Gastroesophageal sphincter (tissue), 3 donors: ENCODE measurements around the gene ZNF410.

Experiments
- CTCF ChIP-seq, 4 experiments: fragments of 200-600 bp in 2 of 4; fragments of 450-650 bp in 2 of 4; sonication (generic) in 1 of 4; IDR thresholded peaks; one replicate each; pipeline ENCODE4 v1.5.1; 2017 to 2019; ENCODE audit warnings: antibody characterized with exemption in 4 of 4, mild to moderate bottlenecking in 2 of 4, moderate library complexity in 2 of 4
- POLR2A ChIP-seq, 2 donors: fragments of 450-650 bp; IDR thresholded peaks; one replicate each; pipeline ENCODE4 v1.6.1; 2017; ENCODE audit warnings: antibody characterized with exemption in 2 of 2, mild to moderate bottlenecking in 2 of 2, moderate library complexity in 1 of 2
- POLR2AphosphoS5 ChIP-seq: sonication (generic); formaldehyde crosslinking; IDR thresholded peaks from one replicate; pipeline ENCODE4 v1.6.1; 2017; ENCODE audit warnings: antibody characterized with exemption

- TF ChIP-seq POLR2AphosphoS5 (no peak), POLR2A (IDR thresholded peaks at IDR 0.05) (no peak), CTCF (IDR thresholded peaks at IDR 0.05) (no peak)
These were observed 13.0 kb upstream of the ZNF410 start for GRCh38 chr14:73873660-73874059.
